PFSK-1 (cell line): ENCODE data around the gene RNF217.

Experiments
- FOXP2 ChIP-seq: optimal IDR thresholded peaks from 2 replicates; pipeline ENCODE3; 2011; ENCODE audit warnings: borderline replicate concordance, control low read depth, inconsistent platforms; ENCODE audit not compliant: insufficient read depth; ENCODE audit errors: extremely low read length, extremely low read depth
- POLR2AphosphoS5 ChIP-seq: IDR thresholded peaks from 2 replicates; pipeline ENCODE4 v1.6.1; 2012; ENCODE audit warnings: low read depth, mild to moderate bottlenecking, control low read depth, low read length, moderate library complexity
- SIN3A ChIP-seq: IDR thresholded peaks from 2 replicates; pipeline ENCODE4 v1.6.1; 2012; ENCODE audit warnings: mild to moderate bottlenecking, low read length, moderate library complexity, borderline replicate concordance; ENCODE audit not compliant: insufficient read depth
- TAF1 ChIP-seq: IDR thresholded peaks from 2 replicates; pipeline ENCODE4 v1.6.1; 2012; ENCODE audit warnings: low read length, control low read depth, borderline replicate concordance; ENCODE audit not compliant: insufficient read depth
- TF ChIP-seq, protein P1 (sequence below), 2 experiments: IDR thresholded peaks; 2 replicates each; pipeline versions ENCODE4 v1.6.1 to v1.8.0; 2011 to 2012; ENCODE audit warnings: low read depth in 2 of 2, low read length in 2 of 2, control low read depth in 1 of 2, inconsistent platforms in 1 of 2, mild to moderate bottlenecking in 1 of 2, moderate library complexity in 1 of 2; ENCODE audit not compliant: insufficient read depth in 1 of 2

DNA sequence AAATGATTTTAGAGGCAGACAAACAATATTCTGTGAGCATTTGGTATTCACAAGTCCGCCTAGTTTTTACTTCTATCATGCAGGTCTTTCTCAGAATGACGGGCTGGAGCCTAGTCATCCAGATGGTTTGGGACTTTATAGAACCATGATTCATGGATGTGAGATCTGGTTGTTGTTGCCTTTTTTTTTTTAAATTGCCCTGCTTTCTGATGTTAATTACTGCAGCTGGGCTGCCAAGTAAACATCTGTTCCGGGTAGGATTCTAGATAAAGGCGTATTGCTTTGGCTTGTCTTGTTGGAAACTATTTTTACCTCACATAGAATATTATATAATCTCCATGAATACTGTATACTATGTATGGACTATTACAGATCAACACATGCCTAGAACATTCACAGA is 58.1 kb downstream of the RNF217 start:
- TF ChIP-seq, protein P1, sequence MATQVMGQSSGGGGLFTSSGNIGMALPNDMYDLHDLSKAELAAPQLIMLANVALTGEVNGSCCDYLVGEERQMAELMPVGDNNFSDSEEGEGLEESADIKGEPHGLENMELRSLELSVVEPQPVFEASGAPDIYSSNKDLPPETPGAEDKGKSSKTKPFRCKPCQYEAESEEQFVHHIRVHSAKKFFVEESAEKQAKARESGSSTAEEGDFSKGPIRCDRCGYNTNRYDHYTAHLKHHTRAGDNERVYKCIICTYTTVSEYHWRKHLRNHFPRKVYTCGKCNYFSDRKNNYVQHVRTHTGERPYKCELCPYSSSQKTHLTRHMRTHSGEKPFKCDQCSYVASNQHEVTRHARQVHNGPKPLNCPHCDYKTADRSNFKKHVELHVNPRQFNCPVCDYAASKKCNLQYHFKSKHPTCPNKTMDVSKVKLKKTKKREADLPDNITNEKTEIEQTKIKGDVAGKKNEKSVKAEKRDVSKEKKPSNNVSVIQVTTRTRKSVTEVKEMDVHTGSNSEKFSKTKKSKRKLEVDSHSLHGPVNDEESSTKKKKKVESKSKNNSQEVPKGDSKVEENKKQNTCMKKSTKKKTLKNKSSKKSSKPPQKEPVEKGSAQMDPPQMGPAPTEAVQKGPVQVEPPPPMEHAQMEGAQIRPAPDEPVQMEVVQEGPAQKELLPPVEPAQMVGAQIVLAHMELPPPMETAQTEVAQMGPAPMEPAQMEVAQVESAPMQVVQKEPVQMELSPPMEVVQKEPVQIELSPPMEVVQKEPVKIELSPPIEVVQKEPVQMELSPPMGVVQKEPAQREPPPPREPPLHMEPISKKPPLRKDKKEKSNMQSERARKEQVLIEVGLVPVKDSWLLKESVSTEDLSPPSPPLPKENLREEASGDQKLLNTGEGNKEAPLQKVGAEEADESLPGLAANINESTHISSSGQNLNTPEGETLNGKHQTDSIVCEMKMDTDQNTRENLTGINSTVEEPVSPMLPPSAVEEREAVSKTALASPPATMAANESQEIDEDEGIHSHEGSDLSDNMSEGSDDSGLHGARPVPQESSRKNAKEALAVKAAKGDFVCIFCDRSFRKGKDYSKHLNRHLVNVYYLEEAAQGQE (IDR thresholded peaks at IDR 0.05; ENCODE audit: insufficient read depth in 1 of 2, low read depth in 2 of 2, low read length in 2 of 2), result no peak
- TF ChIP-seq POLR2AphosphoS5 (no peak), SIN3A (no peak), TAF1 (no peak), FOXP2 (no peak)
